ENCODE data around the gene JMJD8. TPM values are rescaled to one million over a fixed set of nuclear protein-coding genes. Genes with fewer than 3 reads are reported as not detected.

The JMJD8 gene
- total and polyA plus RNA-seq, 9 of the 15 experiments (the other 6 are each of a cell fraction or from before 2014, with no cell fraction given), result 1.2 to 50.6 (median 29.3) TPM

GRCh38 chr16:708019-708418 is 23.9 kb upstream of the JMJD8 start:
- Histone ChIP-seq H3K27ac (ENCODE audit: extremely low read depth, low read depth, low read length) (no peak overlapping the region), H3K79me2 (ENCODE audit: control insufficient read depth, insufficient read depth, low read length) (no peaks in the 10 kb centered on the region), H3K4me1 (replicated peaks in 1 of 2; ENCODE audit: control insufficient read depth in 2 of 2, insufficient read depth in 2 of 2, low read length in 2 of 2) (peaks cover 0 to 65% of the 10 kb centered on the region in 2 experiments; a peak in 3 of 5 replicates), H3K4me2 (ENCODE audit: insufficient read depth, low read length) (no peak overlapping the region), H3K27me3 (ENCODE audit: control insufficient read depth in 2 of 2, insufficient read depth in 2 of 2, low read length in 2 of 2) (peaks cover 0 to 27% of the 10 kb centered on the region in 2 experiments; a peak in 3 of 5 replicates), H3K9me1 (ENCODE audit: control insufficient read depth, insufficient read depth, low read length) (no peaks in the 10 kb centered on the region), H3K36me3 (ENCODE audit: control insufficient read depth, insufficient read depth, low read length) (no peaks in the 10 kb centered on the region), H3K9me3 (replicated peaks; ENCODE audit: control insufficient read depth, insufficient read depth, low read depth, low read length) (no peaks in the 10 kb centered on the region), H3K4me3 (no peak overlapping the region), H4K20me1 (replicated peaks; ENCODE audit: control insufficient read depth, insufficient read depth, low read length) (peaks cover 26% of the 10 kb centered on the region; the same call in 1 of the 2 replicates), H2AFZ (ENCODE audit: low read depth, low read length) (no peak overlapping the region), H3K9ac (ENCODE audit: insufficient read depth in 1 of 2, low read depth in 2 of 2, low read length in 2 of 2) (no peak overlapping the region)
- no peak for FAIRE-seq
- in situ Hi-C loops (cut with MboI), result no loop called here
- intact Hi-C loops (cut with micrococcal nuclease), result no loop called here
- no peak for ATAC-seq
- ChIA-PET POLR2A (interaction anchor here (0.7 to 1.0 kb wide), 3 partner anchors 28 to 171 kb away, joined by 3 read pairs; no protein-coding TSS in a partner anchor), CTCF (ENCODE audit: low intra/inter-chr PET ratio) (interaction anchor here (0.6 kb wide), 1 partner anchor 81 kb away, joined by 5 read pairs; no protein-coding TSS in a partner anchor)
- TF ChIP-seq CREB3 (tag; conservative IDR thresholded peaks at IDR 0.05; ENCODE audit: low read depth) (no peak), ZBTB1 (CRISPR knock-in tag; IDR thresholded peaks at IDR 0.05; ENCODE audit: borderline replicate concordance, low read depth) (no peak), UBTF (IDR thresholded peaks at IDR 0.05; ENCODE audit: borderline replicate concordance in 1 of 2, low read depth in 2 of 2, low read length in 2 of 2) (no peak), NBN (IDR thresholded peaks at IDR 0.05; ENCODE audit: low read depth) (no peak), ZNF263 (CRISPR knock-in tag; IDR thresholded peaks at IDR 0.05; ENCODE audit: borderline replicate concordance) (peak; percentile 93)
- BruUV-seq (replicated peaks), result no TSS peak
- DNase-seq (ENCODE audit: extremely low read depth in 1 of 4, low spot score in 3 of 4), result no peak
- WGBS (ENCODE audit: insufficient coverage, low coverage, missing lambda C conversion rate), result 0% methylated on average over 3 of the region's 3 CpGs

Measured in K562 (cell line).